IMR-90 (cell line): ENCODE results near the gene CCDC7. TPM values are rescaled to one million over a fixed set of nuclear protein-coding genes. Genes with fewer than 3 reads are reported as not detected.

ENCODE experiments used
- ATAC-seq: fragments of 200-7000 bp; cut with Tn5 transposase; 2 replicates; pipeline ENCODE4 v1.9.1; 2020; ENCODE audit warnings: low read depth, mild to moderate bottlenecking, moderate library complexity
- BruUV-seq: library from RNA; stranded (reverse); fragments of 400-500 nt; replicated peaks from 2 replicates; lab custom pipeline; 2021; lab: Mats Ljungman, UMichigan
- CTCF ChIA-PET: fragments of 300-600 bp; formaldehyde crosslinking; extraction: SDS; loops from one replicate; lab custom pipeline; 2021; ENCODE audit warnings: antibody characterized with exemption; lab: Yijun Ruan, JAX
- POLR2A ChIA-PET: fragments of 300-600 bp; sonication (Branson Sonifier 250); formaldehyde crosslinking; loops from one replicate; lab custom pipeline; 2022; ENCODE audit warnings: antibody characterized with exemption; ENCODE audit not compliant: unreplicated experiment; lab: Charles Lee
- DNase-seq: peaks from one replicate; pipeline ENCODE4 v3.0.0; 2013
- H2AFZ ChIP-seq: replicated peaks from 2 replicates; pipeline ENCODE3; 2013; ENCODE audit warnings: low read length, mild to moderate bottlenecking; ENCODE audit not compliant: poor library complexity
- H2AK5ac ChIP-seq: 2 replicates; pipeline ENCODE4 v1.6.1; 2013; ENCODE audit warnings: low read depth, low read length, inconsistent platforms
- H2AK9ac ChIP-seq: replicated peaks from 2 replicates; pipeline ENCODE3; 2013; ENCODE audit warnings: mild to moderate bottlenecking, low read depth, low read length, moderate library complexity; ENCODE audit not compliant: poor library complexity
- H2BK120ac ChIP-seq: 2 replicates; pipeline ENCODE4 v1.6.1; 2013; ENCODE audit warnings: low read depth, low read length, inconsistent platforms
- H2BK15ac ChIP-seq: 3 replicates; pipeline ENCODE4 v1.6.1; 2013; ENCODE audit warnings: low read depth, low read length, inconsistent platforms
- H2BK20ac ChIP-seq: 2 replicates; pipeline ENCODE4 v1.6.1; 2013; ENCODE audit warnings: low read depth, mild to moderate bottlenecking, inconsistent platforms, low read length, moderate library complexity
- H2BK5ac ChIP-seq: 2 replicates; pipeline ENCODE4 v1.6.1; 2013; ENCODE audit warnings: mild to moderate bottlenecking, low read depth, low read length, inconsistent platforms; ENCODE audit not compliant: poor library complexity, severe bottlenecking
- H3K14ac ChIP-seq: replicated peaks from 2 replicates; pipeline ENCODE4 v1.6.1; 2013; ENCODE audit warnings: low read depth, low read length, inconsistent platforms
- H3K18ac ChIP-seq: 2 replicates; pipeline ENCODE4 v1.6.1; 2013; ENCODE audit warnings: low read depth, low read length, control low read depth
- H3K23ac ChIP-seq: 2 replicates; pipeline ENCODE4 v1.6.1; 2013; ENCODE audit warnings: low read depth, low read length, inconsistent platforms
- H3K27ac ChIP-seq: 2 replicates; pipeline ENCODE4 v1.5.1; 2013; ENCODE audit warnings: mild to moderate bottlenecking, control low read depth, low read length; ENCODE audit not compliant: insufficient read depth
- H3K27me3 ChIP-seq: 2 replicates; pipeline ENCODE4 v1.6.1; 2013; ENCODE audit warnings: low read length; ENCODE audit not compliant: control insufficient read depth, insufficient read depth
- H3K36me3 ChIP-seq: 2 replicates; pipeline ENCODE4 v1.6.1; 2013; ENCODE audit warnings: low read length, mixed read lengths; ENCODE audit not compliant: control insufficient read depth, insufficient read depth
- H3K4ac ChIP-seq: 2 replicates; pipeline ENCODE4 v1.6.1; 2013; ENCODE audit warnings: low read depth, low read length, inconsistent platforms
- H3K4me1 ChIP-seq: 2 replicates; pipeline ENCODE4 v1.6.1; 2013; ENCODE audit warnings: low read length, mixed read lengths; ENCODE audit not compliant: control insufficient read depth, insufficient read depth
- H3K4me2 ChIP-seq: 2 replicates; pipeline ENCODE4 v1.6.1; 2013; ENCODE audit warnings: low read depth, mild to moderate bottlenecking, control low read depth, low read length, moderate library complexity
- H3K4me3 ChIP-seq: 2 replicates; pipeline ENCODE4 v1.5.1; 2013; ENCODE audit warnings: low read depth, mild to moderate bottlenecking, control low read depth, low read length, moderate library complexity; ENCODE audit not compliant: insufficient read depth
- H3K56ac ChIP-seq: 2 replicates; pipeline ENCODE4 v1.6.1; 2013; ENCODE audit warnings: low read length, inconsistent platforms; ENCODE audit not compliant: insufficient read depth; ENCODE audit errors: extremely low read depth
- H3K79me1 ChIP-seq, 2 experiments: 2 replicates each; pipeline ENCODE4 v1.6.1; 2013; ENCODE audit warnings: low read length in 2 of 2, inconsistent platforms in 1 of 2, low read depth in 1 of 2
- H3K9ac ChIP-seq: 2 replicates; pipeline ENCODE4 v1.6.1; 2013; ENCODE audit warnings: low read depth, low read length, control low read depth
- H3K9me1 ChIP-seq: 2 replicates; pipeline ENCODE4 v1.6.1; 2013; ENCODE audit warnings: low read length, inconsistent platforms; ENCODE audit not compliant: insufficient read depth
- H3K9me3 ChIP-seq: 2 replicates; pipeline ENCODE4 v1.6.1; 2013; ENCODE audit warnings: low read length; ENCODE audit not compliant: control insufficient read depth, insufficient read depth
- H4K20me1 ChIP-seq: 2 replicates; pipeline ENCODE4 v1.6.1; 2013; ENCODE audit warnings: low read length, inconsistent platforms; ENCODE audit not compliant: insufficient read depth
- H4K5ac ChIP-seq: 2 replicates; pipeline ENCODE4 v1.6.1; 2013; ENCODE audit warnings: mild to moderate bottlenecking, low read depth, low read length, control low read depth
- H4K8ac ChIP-seq, 2 experiments: 2 replicates each; pipeline ENCODE4 v1.6.1; 2013; ENCODE audit warnings: low read depth in 2 of 2, low read length in 2 of 2, control low read depth in 1 of 2, inconsistent platforms in 1 of 2
- H4K91ac ChIP-seq: 2 replicates; pipeline ENCODE4 v1.6.1; 2013; ENCODE audit warnings: low read depth, low read length, inconsistent platforms; ENCODE audit not compliant: insufficient read depth
- CEBPB ChIP-seq: IDR thresholded peaks from 2 replicates; pipeline ENCODE4 v1.6.1; 2012; ENCODE audit warnings: low read depth, low read length, improper control_type of control experiment
- FOS ChIP-seq: fragments of 150-350 bp; IDR thresholded peaks from 2 replicates; pipeline ENCODE4 v1.6.1; 2016; ENCODE audit warnings: low read depth, low read length
- NFE2L2 ChIP-seq: fragments of 150-350 bp; IDR thresholded peaks from 2 replicates; pipeline ENCODE4 v1.6.1; 2016; ENCODE audit warnings: low read depth, mild to moderate bottlenecking, low read length
- POLR2A ChIP-seq: IDR thresholded peaks from 2 replicates; pipeline ENCODE4 v1.6.1; 2012; ENCODE audit warnings: mild to moderate bottlenecking, low read depth, low read length
- RCOR1 ChIP-seq: IDR thresholded peaks from 2 replicates; pipeline ENCODE4 v1.6.1; 2012; ENCODE audit warnings: mild to moderate bottlenecking, low read length, improper control_type of control experiment; ENCODE audit not compliant: insufficient replicate concordance
- WGBS, 2 experiments: methylation state at CpG; one replicate each; pipeline versions ENCODE4 v1.1.5 to v1.1.7; 2013; ENCODE audit warnings: missing lambda C conversion rate in 2 of 2; ENCODE audit not compliant: insufficient read length in 1 of 2; ENCODE audit errors: extremely low coverage in 2 of 2; 5-methylcytosine and 5-hydroxymethylcytosine counted together
- dilution Hi-C: fragments of 300-500 bp; cut with HindIII; formaldehyde crosslinking; loops from one replicate; pipeline ENCODE4 v1.14.3; 2018; ENCODE audit warnings: low sequenced_read_pairs; ENCODE audit not compliant: unreplicated experiment
- in situ Hi-C: fragments of 300-500 bp; cut with MboI; formaldehyde crosslinking; loops from 3 replicates; pipeline ENCODE4 v1.14.3; 2019; ENCODE audit warnings: low sequenced_read_pairs, inconsistent platforms, mixed read lengths
- intact Hi-C: fragments of 100-400 bp; cut with micrococcal nuclease; formaldehyde crosslinking; loops from 2 replicates; pipeline ENCODE4 v1.10.0; 2022
- polyA plus RNA-seq, 3 experiments: library from polyadenylated mRNA; depleted of rRNA; stranded (reverse); fragments of >200 nt; gene quantifications; 2 replicates each; pipeline ENCODE4 v1.2.3, GENCODE V29; 2012; ENCODE audit warnings: low replicate concordance in 1 of 3
- total RNA-seq: library from RNA; depleted of rRNA; stranded (reverse); fragments of >200 nt; gene quantifications from 2 replicates; pipeline ENCODE4 v1.2.3, GENCODE V29; 2012
- TF ChIP-seq, protein P1 (sequence below): fragments of 150-350 bp; IDR thresholded peaks from 2 replicates; pipeline ENCODE4 v1.6.1; 2016; ENCODE audit warnings: low read depth, mild to moderate bottlenecking, low read length, moderate library complexity, borderline replicate concordance

The CCDC7 gene
- total and polyA plus RNA-seq, 2 of the 4 experiments (the other 2 are of a cell fraction) = 0.74 to 4.3 TPM

DNA sequence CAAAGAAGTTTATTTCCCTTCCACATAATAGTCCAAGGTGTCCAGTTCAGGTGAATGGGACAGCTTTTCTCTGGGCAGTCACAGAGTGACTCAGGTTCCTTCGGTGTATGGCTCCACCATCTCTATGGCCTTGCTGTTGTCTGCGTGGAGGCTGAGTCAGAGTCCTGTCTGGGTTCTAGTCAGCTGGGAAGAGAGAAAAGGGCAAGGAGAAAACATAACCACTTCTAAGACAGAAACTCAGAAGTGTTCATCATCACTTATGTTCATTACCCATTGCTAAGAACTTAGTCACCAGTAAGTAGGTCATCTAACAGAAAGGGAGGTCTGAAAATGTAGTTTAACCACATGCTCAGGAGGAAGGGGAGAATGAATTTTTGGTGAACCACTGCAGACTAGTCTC is 32.4 kb upstream of the CCDC7 start:
- Histone ChIP-seq H2BK5ac (peak overlapping the region; percentile 44), H3K23ac (no peak overlapping the region), H2BK20ac (no peak overlapping the region), H2AK5ac (no peak overlapping the region), H3K56ac (no peak overlapping the region), H2BK120ac (no peak overlapping the region), H3K27ac (no peak overlapping the region), H4K8ac (no peak overlapping the region), H2AFZ (no peak overlapping the region), H3K4ac (no peak overlapping the region), H3K4me3 (no peak overlapping the region), H3K14ac (no peak overlapping the region), H3K9me3 (no peaks in the 10 kb centered on the region), H4K20me1 (no peaks in the 10 kb centered on the region), H3K9me1 (no peaks in the 10 kb centered on the region), H3K36me3 (no peaks in the 10 kb centered on the region), H3K9ac (no peak overlapping the region), H3K4me1 (peaks cover 6% of the 10 kb centered on the region), H2AK9ac (no peak overlapping the region), H3K79me1 (no peaks in the 10 kb centered on the region), H2BK15ac (no peak overlapping the region), H4K5ac (no peak overlapping the region), H3K4me2 (peak overlapping the region; percentile 26), H3K27me3 (no peaks in the 10 kb centered on the region), H3K18ac (peak overlapping the region; percentile 7; the same call in 1 of the 2 replicates), H4K91ac (no peak overlapping the region)
- BruUV-seq = no TSS peak
- POLR2A ChIA-PET = no interaction called here
- DNase-seq = peak; percentile 96
- CTCF ChIA-PET = no interaction called here
- dilution Hi-C loops = no loop called here
- ATAC-seq = peak; percentile 79
- in situ Hi-C loops = no loop called here
- intact Hi-C loops = no loop called here
- TF ChIP-seq, protein P1, sequence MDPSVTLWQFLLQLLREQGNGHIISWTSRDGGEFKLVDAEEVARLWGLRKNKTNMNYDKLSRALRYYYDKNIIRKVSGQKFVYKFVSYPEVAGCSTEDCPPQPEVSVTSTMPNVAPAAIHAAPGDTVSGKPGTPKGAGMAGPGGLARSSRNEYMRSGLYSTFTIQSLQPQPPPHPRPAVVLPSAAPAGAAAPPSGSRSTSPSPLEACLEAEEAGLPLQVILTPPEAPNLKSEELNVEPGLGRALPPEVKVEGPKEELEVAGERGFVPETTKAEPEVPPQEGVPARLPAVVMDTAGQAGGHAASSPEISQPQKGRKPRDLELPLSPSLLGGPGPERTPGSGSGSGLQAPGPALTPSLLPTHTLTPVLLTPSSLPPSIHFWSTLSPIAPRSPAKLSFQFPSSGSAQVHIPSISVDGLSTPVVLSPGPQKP = no peak
- TF ChIP-seq NFE2L2 (peak; percentile 33; the same call in 1 of the 2 replicates), CEBPB (peak; percentile 15; the same call in 1 of the 2 replicates), FOS (peak; percentile 88), RCOR1 (no peak), POLR2A (peak; percentile 32; the same call in 1 of the 2 replicates)
- WGBS, 2 experiments = no CpG with 5 or more reads among the region's 2 CpGs
